ENCODE results near the gene LBP. TPM values are rescaled to one million over a fixed set of nuclear protein-coding genes. Genes with fewer than 3 reads are reported as not detected.

LBP gene
- total RNA-seq, 4 donors from 2014 or later: not detected

DNA sequence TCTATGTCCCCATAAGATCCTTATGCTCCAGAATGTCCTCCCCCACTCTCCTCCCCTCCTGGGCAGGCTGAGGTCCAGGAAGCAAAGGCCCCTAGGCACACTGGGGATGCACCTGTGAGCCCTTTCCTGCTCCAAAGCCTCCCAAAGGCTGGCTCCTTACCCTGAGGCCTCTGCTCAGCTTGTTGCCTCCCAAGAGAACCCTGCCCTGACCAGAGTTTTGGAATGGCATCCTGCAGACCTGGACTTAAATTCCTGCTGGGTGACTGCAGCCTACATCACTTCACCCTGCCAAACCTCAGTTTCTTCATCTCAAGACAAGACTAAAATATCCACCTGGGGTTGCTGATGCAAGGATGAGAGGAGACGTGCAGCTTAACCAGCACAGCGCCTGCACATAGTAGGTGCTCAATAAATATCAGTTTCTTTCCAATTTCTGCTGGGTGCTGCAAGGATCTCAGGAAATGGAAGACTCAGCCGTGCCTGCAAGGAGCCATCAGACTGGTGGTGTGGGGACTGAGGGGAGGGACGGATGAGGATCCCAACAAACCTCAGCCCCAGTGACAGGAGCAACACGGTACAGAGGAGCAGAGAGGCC is 2.1 kb upstream of the LBP start:
- H3K9me3 ChIP-seq: no peaks in the 10 kb centered on the region
- H3K36me3 ChIP-seq: no peaks in the 10 kb centered on the region
- peak overlapping the region in 1 of 4 donors; percentile 67 for H3K27ac ChIP-seq
- no peak overlapping the region for H3K4me3 ChIP-seq
- no peaks in the 10 kb centered on the region for H3K27me3 ChIP-seq
- DNase-seq: no peak
- peaks cover 0 to 9% (median 1%) of the 10 kb centered on the region in 4 donors for H3K4me1 ChIP-seq
- TF ChIP-seq CTCF (IDR thresholded peaks at IDR 0.05) (no peak), POLR2A (IDR thresholded peaks at IDR 0.05) (no peak)

DNA sequence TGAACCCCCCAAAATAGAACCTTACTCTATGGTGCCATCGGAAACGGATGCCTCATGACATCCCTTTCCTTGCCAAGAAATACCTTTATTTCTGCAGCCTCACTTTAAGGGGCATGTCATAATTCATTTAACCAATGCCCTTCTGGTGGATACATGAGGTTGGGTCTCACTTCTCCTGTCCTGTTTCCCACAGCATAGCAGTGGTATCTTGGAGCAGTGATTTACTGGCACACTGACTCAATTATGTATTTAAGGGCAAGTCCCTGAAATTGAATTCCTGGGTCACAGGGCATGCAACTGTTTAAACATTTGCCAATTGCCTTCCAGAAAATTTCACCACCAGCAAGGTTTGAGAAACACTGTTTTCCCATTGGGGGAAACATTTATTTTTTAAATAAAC is 639 bp upstream of the LBP start:
- no peak for DNase-seq
- Histone ChIP-seq H3K36me3 (no peaks in the 10 kb centered on the region), H3K4me1 (peaks cover 0 to 9% (median 1%) of the 10 kb centered on the region in 4 donors), H3K27me3 (no peaks in the 10 kb centered on the region), H3K9me3 (no peaks in the 10 kb centered on the region), H3K27ac (no peak overlapping the region), H3K4me3 (no peak overlapping the region)
- TF ChIP-seq CTCF (IDR thresholded peaks at IDR 0.05): no peak
- TF ChIP-seq POLR2A (IDR thresholded peaks at IDR 0.05): no peak

DNA sequence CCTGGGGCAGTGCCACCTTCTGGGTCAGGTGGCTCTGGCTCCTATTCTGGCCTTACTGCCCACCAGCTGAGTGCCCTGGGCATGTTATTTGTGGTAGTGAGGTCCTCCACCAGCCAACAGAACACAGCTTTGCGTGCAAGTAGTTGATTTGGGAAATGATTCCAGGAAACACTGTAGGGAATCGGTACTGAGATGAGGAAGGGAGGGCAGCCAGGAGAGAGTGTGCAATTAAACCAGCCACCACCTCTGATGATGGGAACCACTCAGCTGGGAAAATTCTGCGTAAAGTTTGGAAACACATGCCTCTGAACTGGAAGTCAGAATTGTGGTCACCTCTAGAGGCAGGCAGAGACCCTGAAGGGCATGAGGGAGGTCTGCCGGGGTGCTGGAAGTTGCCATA is 459 bp downstream of the LBP start:
- Histone ChIP-seq H3K27me3 (no peaks in the 10 kb centered on the region), H3K4me1 (peaks cover 0 to 14% (median 1%) of the 10 kb centered on the region in 4 donors), H3K4me3 (peak overlapping the region in 1 of 4 donors; percentile 31), H3K27ac (no peak overlapping the region), H3K36me3 (no peaks in the 10 kb centered on the region), H3K9me3 (no peaks in the 10 kb centered on the region)
- no peak for DNase-seq
- TF ChIP-seq CTCF (IDR thresholded peaks at IDR 0.05) (no peak), POLR2A (IDR thresholded peaks at IDR 0.05) (no peak)

GRCh38 chr20:38349856-38350255 is 3.6 kb downstream of the LBP start:
- DNase-seq: no peak
- Histone ChIP-seq H3K27ac (no peak overlapping the region), H3K9me3 (no peaks in the 10 kb centered on the region), H3K4me1 (peaks cover 0 to 5% (median 0%) of the 10 kb centered on the region in 4 donors), H3K36me3 (no peaks in the 10 kb centered on the region), H3K4me3 (no peak overlapping the region), H3K27me3 (no peaks in the 10 kb centered on the region)
- no peak for TF ChIP-seq CTCF (IDR thresholded peaks at IDR 0.05)
- TF ChIP-seq POLR2A (IDR thresholded peaks at IDR 0.05): no peak

DNA sequence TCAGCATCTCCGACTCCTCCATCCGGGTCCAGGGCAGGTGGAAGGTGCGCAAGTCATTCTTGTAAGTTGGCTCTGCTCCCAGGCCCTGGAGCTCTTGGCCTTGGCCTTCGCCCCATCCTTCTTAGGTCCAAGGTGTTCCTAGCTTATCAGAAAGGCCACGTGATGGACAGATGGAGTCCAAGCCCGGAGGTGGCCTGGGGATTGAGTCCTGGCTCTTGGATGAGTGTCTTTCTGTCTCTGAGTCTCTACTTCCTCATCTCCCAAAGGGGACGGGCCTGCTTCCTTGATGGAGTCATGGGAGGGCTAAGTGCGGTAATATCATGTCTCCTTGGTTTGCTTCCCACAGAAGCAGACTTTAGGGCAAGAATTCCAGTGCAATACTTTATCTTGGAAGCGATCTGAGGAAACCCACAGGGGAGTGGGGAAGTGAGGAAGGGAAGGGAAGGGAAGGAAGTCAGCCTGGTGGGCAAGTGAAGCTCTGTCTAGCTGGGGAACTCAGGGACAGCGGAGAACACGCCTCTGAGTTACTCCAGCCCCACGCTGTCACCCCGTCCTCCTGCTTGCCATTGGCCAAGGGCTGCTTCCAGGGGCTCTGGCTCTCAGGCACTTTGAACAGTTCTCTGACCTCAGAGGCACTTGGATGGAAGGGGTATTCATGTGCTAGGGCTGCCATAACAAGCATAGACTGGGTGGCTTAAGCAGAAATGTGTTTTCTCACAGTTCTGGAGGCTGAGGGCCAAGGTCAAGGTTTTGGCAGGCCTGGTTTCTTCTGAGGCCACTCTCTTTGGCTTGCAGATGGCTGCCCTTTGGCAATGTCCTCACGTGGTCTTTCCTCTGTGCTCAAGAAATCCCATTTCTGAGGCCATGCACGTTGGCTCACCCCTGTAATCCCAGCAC is 4.8 kb downstream of the LBP start:
- Histone ChIP-seq H3K4me3 (no peak overlapping the region), H3K4me1 (peaks cover 0 to 5% (median 0%) of the 10 kb centered on the region in 4 donors), H3K27me3 (no peaks in the 10 kb centered on the region), H3K36me3 (no peaks in the 10 kb centered on the region), H3K27ac (peak overlapping the region in 3 of 4 donors; percentile 46 to 69 (median 60)), H3K9me3 (no peaks in the 10 kb centered on the region)
- TF ChIP-seq CTCF (IDR thresholded peaks at IDR 0.05) (no peak), POLR2A (IDR thresholded peaks at IDR 0.05) (no peak)
- DNase-seq: peak in 2 of 3 donors; percentile 72 to 79
